GM12878 (cell line): Measurements from ENCODE around the gene STKLD1. TPM values are rescaled to one million over a fixed set of nuclear protein-coding genes. Genes with fewer than 3 reads are reported as not detected.

Experiments
- ATAC-seq: fragments of 200-7000 bp; cut with Tn5 transposase; 3 replicates; pipeline ENCODE4 v1.9.1; 2020; ENCODE audit warnings: mild to moderate bottlenecking, moderate library complexity
- BruUV-seq: library from RNA; stranded (reverse); fragments of 400-500 nt; replicated peaks from 2 replicates; lab custom pipeline; 2021; lab: Mats Ljungman, UMichigan
- CTCF ChIA-PET: fragments of 300-600 bp; sonication (Branson Sonifier 250); formaldehyde crosslinking; extraction: SDS; loops from one replicate; lab custom pipeline; 2021; ENCODE audit warnings: inconsistent platforms; lab: Yijun Ruan, JAX
- POLR2A ChIA-PET: fragments of 350-600 bp; formaldehyde crosslinking; extraction: SDS; loops from one replicate; lab custom pipeline; 2021; ENCODE audit warnings: inconsistent platforms; lab: Charles Lee
- RAD21 ChIA-PET: fragments of 300-600 bp; sonication (Branson Sonifier 250); formaldehyde crosslinking; loops from one replicate; lab custom pipeline; 2023; ENCODE audit warnings: antibody characterized with exemption; ENCODE audit not compliant: unreplicated experiment; lab: Charles Lee
- SMC1A ChIA-PET: fragments of 300-600 bp; sonication (Branson Sonifier 250); formaldehyde crosslinking; loops from one replicate; lab custom pipeline; 2023; ENCODE audit not compliant: unreplicated experiment, uncharacterized antibody; lab: Charles Lee
- DNase-seq: peaks from one replicate; pipeline ENCODE4 v3.0.0-alpha.2; 2011; ENCODE audit warnings: low read depth, low spot score
- FAIRE-seq: peaks from 3 replicates; lab custom pipeline; 2011; peaks lifted over from hg19 to GRCh38; lab: Jason Lieb, UNC
- H2AFZ ChIP-seq: 2 replicates; pipeline ENCODE4 v1.6.0; 2011; ENCODE audit warnings: low read depth, low read length, control low read depth; ENCODE audit not compliant: control insufficient read depth
- H3K27ac ChIP-seq: 2 replicates; pipeline ENCODE4 v1.5.1; 2011; ENCODE audit warnings: control low read depth; ENCODE audit not compliant: control insufficient read depth, insufficient read depth
- H3K27me3 ChIP-seq, 2 experiments: replicated peaks in 1 of 2; 2 replicates each; pipeline versions ENCODE4 v1.6.0 to v1.6.1; 2011; ENCODE audit warnings: low read length in 1 of 2; ENCODE audit not compliant: control insufficient read depth in 2 of 2, insufficient read depth in 2 of 2
- H3K36me3 ChIP-seq, 2 experiments: 2 replicates each; pipeline ENCODE4 v1.5.1; 2011; ENCODE audit warnings: low read length in 1 of 2; ENCODE audit not compliant: control insufficient read depth in 2 of 2, insufficient read depth in 2 of 2
- H3K4me1 ChIP-seq: 2 replicates; pipeline ENCODE4 v1.6.1; 2011; ENCODE audit warnings: mild to moderate bottlenecking, low read length, moderate library complexity, mixed read lengths; ENCODE audit not compliant: control insufficient read depth, insufficient read depth
- H3K4me2 ChIP-seq: 2 replicates; pipeline ENCODE4 v1.6.0; 2011; ENCODE audit warnings: control low read depth; ENCODE audit not compliant: control insufficient read depth, insufficient read depth
- H3K4me3 ChIP-seq: fragments of 200-600 bp; sonication (generic); 2 replicates; pipeline ENCODE4 v1.5.1; 2016
- H3K79me2 ChIP-seq: 2 replicates; pipeline ENCODE4 v1.6.0; 2011; ENCODE audit warnings: low read length; ENCODE audit not compliant: control insufficient read depth, insufficient read depth
- H3K9ac ChIP-seq: 2 replicates; pipeline ENCODE4 v1.8.0; 2011; ENCODE audit warnings: low read length, control low read depth, mixed read lengths; ENCODE audit not compliant: control insufficient read depth, insufficient read depth
- H3K9me3 ChIP-seq: replicated peaks from 3 replicates; pipeline ENCODE4 v1.5.1; 2011; ENCODE audit warnings: mild to moderate bottlenecking, low read length; ENCODE audit not compliant: control insufficient read depth, insufficient read depth
- H4K20me1 ChIP-seq: 2 replicates; pipeline ENCODE4 v1.6.0; 2011; ENCODE audit not compliant: control insufficient read depth, insufficient read depth
- CHD1 ChIP-seq: IDR thresholded peaks from 2 replicates; pipeline ENCODE4 v1.6.1; 2012; ENCODE audit warnings: low read depth, low read length, improper control_type of control experiment
- IKZF1 ChIP-seq: fragments of 450-650 bp; conservative IDR thresholded peaks from 2 replicates; pipeline ENCODE4 v1.6.1; 2017; ENCODE audit warnings: antibody characterized with exemption, mild to moderate bottlenecking
- MYC ChIP-seq: IDR thresholded peaks from 2 replicates; pipeline ENCODE4 v1.6.1; 2011; ENCODE audit warnings: mild to moderate bottlenecking, low read length, moderate library complexity, inconsistent platforms; ENCODE audit not compliant: insufficient read depth, insufficient replicate concordance, insufficient read length, severe bottlenecking
- RUNX3 ChIP-seq: IDR thresholded peaks from 2 replicates; pipeline ENCODE4 v1.6.1; 2012; ENCODE audit warnings: low read length, inconsistent platforms
- TAF1 ChIP-seq: IDR thresholded peaks from 2 replicates; pipeline ENCODE4 v1.6.1; 2011; ENCODE audit warnings: mild to moderate bottlenecking, low read depth, low read length, borderline replicate concordance
- TCF3 ChIP-seq: IDR thresholded peaks from 2 replicates; pipeline ENCODE4 v1.6.1; 2012; ENCODE audit warnings: low read depth, mild to moderate bottlenecking, low read length, borderline replicate concordance; ENCODE audit not compliant: insufficient read depth
- WGBS: methylation state at CpG from one replicate; pipeline ENCODE4 v1.1.6; 2016; ENCODE audit warnings: low lambda C conversion rate; ENCODE audit not compliant: insufficient replicate concordance, insufficient coverage; ENCODE audit errors: missing lambda C conversion rate; 5-methylcytosine and 5-hydroxymethylcytosine counted together
- in situ Hi-C: fragments of 300-500 bp; cut with MboI; formaldehyde crosslinking; loops from 9 replicates; pipeline ENCODE4 v1.14.3; 2018; ENCODE audit warnings: mixed read lengths
- intact Hi-C: fragments of 100-400 bp; cut with micrococcal nuclease; formaldehyde crosslinking; loops from one replicate; pipeline ENCODE4 v1.14.2; 2022; ENCODE audit not compliant: unreplicated experiment
- polyA plus RNA-seq, 11 experiments: library from polyadenylated mRNA; depleted of rRNA in 4 of 11; unstranded in 6 of 11; stranded (reverse) in 5 of 11; fragments of >200 nt; fragmentation: Nextera tagmentation in 4 of 11; fragmentation: Illumina TruSeq in 1 of 11; extraction: Ambion mirVana in 4 of 11; extraction: Trizol in 1 of 11; gene quantifications; 1 replicate in 1 of 11; 2 replicates in 10 of 11; pipeline versions ENCODE4 v1.2.1 to v1.2.3, GENCODE V29; 2011 to 2016; ENCODE audit warnings: inconsistent platforms in 2 of 11, missing spikeins in 2 of 11, low read depth in 1 of 11
- total RNA-seq, 4 experiments: library from RNA; depleted of rRNA in 3 of 4; stranded (reverse); fragments of >200 nt in 3 of 4; fragmentation: Illumina TruSeq in 1 of 4; extraction: Trizol in 1 of 4; gene quantifications; 2 replicates each; pipeline versions ENCODE4 v1.2.1 to v1.2.3, GENCODE V29; 2013 to 2021
- TF ChIP-seq, protein P1 (sequence below): fragments of 150-350 bp; IDR thresholded peaks from 2 replicates; pipeline ENCODE4 v1.6.1; 2014; ENCODE audit warnings: mild to moderate bottlenecking, low read depth, low read length
- TF ChIP-seq, protein P2 (sequence below): IDR thresholded peaks from 2 replicates; pipeline ENCODE4 v1.6.1; 2011; ENCODE audit warnings: mild to moderate bottlenecking, low read depth, low read length, moderate library complexity; ENCODE audit not compliant: insufficient replicate concordance
- TF ChIP-seq, protein P3 (sequence below): IDR thresholded peaks from 2 replicates; pipeline ENCODE4 v1.6.1; 2012; ENCODE audit warnings: mild to moderate bottlenecking, low read depth, low read length
- TF ChIP-seq, protein P4 (sequence below): fragments of 450-650 bp; IDR thresholded peaks from 2 replicates; pipeline ENCODE4 v1.6.1; 2014; ENCODE audit warnings: mild to moderate bottlenecking
- TF ChIP-seq, protein P5 (sequence below): IDR thresholded peaks from 2 replicates; pipeline ENCODE4 v1.6.1; 2011; ENCODE audit warnings: low read depth, low read length, improper control_type of control experiment, borderline replicate concordance

STKLD1 gene
- total and polyA plus RNA-seq, 10 of the 15 experiments (the other 5 are each of a cell fraction or from before 2014, with no cell fraction given), result 0.07 to 0.40 (median 0.29) TPM; not detected in 4

DNA sequence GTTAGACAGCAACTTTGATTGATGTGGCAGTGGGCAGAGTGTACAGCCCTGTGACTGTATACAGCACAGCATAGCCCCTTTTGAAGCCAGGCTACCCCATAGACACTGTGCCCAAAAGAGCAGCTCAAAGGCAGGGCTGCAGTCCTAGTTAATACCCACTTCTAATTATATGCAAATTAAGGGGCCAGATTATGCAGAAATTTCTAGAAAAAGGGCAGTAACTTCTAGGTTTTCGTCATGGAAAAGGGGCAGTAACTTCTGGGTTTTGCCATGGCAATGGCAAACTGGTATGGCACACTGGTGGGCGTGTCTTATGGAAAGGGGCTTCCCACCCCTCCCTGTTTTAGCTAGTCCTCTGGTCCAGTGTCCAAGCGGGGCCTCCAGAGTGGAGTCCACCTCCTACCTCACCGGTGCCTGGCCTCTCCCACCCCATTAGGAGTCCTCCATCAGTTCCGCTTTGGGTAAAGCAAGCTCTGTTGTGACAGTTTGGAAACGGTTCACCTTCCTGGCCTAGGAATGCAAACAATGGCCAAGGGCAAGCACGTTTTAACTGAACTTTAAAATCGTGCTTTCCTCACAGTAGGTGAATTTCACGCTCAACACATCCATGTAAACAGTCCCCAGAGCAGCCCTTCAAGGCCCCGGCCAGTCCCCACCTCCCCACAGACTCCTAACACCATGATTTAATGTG, 51.6 kb downstream of the STKLD1 start (continued):
- TF ChIP-seq, protein P1, sequence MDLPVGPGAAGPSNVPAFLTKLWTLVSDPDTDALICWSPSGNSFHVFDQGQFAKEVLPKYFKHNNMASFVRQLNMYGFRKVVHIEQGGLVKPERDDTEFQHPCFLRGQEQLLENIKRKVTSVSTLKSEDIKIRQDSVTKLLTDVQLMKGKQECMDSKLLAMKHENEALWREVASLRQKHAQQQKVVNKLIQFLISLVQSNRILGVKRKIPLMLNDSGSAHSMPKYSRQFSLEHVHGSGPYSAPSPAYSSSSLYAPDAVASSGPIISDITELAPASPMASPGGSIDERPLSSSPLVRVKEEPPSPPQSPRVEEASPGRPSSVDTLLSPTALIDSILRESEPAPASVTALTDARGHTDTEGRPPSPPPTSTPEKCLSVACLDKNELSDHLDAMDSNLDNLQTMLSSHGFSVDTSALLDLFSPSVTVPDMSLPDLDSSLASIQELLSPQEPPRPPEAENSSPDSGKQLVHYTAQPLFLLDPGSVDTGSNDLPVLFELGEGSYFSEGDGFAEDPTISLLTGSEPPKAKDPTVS, result peak; percentile 92

DNA sequence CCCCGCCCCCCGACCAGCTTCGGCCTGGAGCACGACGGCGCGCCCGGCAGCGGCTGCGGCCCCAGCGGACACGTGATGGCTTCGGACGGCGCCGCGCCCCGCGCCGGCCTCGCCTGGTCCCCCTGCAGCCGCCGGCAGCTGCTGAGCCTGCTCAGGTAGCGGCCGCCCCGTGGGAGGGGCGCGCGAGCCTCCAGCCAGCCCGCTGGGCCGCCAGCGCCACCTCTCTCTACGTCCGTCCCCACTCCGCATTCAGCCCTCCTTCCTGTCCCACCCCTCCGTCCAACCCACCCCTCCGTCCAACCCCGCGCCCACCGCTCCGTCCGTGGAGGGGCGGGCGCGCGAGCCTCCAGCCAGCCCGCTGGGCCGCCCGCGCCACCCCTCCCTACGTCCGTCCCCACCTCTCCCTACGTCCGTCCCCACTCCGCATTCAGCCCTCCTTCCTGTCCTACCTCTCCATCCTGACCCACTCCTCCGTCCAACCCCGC, 52.5 kb downstream of the STKLD1 start:
- intact Hi-C loops, result no loop called here
- no peak overlapping the region for H3K4me2 ChIP-seq
- no peak for FAIRE-seq
- no peak for TF ChIP-seq CHD1
- TF ChIP-seq, protein P2, sequence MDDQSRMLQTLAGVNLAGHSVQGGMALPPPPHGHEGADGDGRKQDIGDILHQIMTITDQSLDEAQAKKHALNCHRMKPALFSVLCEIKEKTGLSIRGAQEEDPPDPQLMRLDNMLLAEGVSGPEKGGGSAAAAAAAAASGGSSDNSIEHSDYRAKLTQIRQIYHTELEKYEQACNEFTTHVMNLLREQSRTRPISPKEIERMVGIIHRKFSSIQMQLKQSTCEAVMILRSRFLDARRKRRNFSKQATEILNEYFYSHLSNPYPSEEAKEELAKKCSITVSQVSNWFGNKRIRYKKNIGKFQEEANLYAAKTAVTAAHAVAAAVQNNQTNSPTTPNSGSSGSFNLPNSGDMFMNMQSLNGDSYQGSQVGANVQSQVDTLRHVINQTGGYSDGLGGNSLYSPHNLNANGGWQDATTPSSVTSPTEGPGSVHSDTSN, result no peak
- no peak for TF ChIP-seq RUNX3
- no peak for TF ChIP-seq MYC
- TF ChIP-seq, protein P3, sequence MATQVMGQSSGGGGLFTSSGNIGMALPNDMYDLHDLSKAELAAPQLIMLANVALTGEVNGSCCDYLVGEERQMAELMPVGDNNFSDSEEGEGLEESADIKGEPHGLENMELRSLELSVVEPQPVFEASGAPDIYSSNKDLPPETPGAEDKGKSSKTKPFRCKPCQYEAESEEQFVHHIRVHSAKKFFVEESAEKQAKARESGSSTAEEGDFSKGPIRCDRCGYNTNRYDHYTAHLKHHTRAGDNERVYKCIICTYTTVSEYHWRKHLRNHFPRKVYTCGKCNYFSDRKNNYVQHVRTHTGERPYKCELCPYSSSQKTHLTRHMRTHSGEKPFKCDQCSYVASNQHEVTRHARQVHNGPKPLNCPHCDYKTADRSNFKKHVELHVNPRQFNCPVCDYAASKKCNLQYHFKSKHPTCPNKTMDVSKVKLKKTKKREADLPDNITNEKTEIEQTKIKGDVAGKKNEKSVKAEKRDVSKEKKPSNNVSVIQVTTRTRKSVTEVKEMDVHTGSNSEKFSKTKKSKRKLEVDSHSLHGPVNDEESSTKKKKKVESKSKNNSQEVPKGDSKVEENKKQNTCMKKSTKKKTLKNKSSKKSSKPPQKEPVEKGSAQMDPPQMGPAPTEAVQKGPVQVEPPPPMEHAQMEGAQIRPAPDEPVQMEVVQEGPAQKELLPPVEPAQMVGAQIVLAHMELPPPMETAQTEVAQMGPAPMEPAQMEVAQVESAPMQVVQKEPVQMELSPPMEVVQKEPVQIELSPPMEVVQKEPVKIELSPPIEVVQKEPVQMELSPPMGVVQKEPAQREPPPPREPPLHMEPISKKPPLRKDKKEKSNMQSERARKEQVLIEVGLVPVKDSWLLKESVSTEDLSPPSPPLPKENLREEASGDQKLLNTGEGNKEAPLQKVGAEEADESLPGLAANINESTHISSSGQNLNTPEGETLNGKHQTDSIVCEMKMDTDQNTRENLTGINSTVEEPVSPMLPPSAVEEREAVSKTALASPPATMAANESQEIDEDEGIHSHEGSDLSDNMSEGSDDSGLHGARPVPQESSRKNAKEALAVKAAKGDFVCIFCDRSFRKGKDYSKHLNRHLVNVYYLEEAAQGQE, result no peak
- no peak for TF ChIP-seq TAF1
- TF ChIP-seq IKZF1, result 0 out of 2 replicates have a peak, but pooled peaks have one; percentile 27
- 0 out of 2 replicates have a peak, but pooled peaks have one; percentile 12 for TF ChIP-seq TCF3
- TF ChIP-seq, protein P4, sequence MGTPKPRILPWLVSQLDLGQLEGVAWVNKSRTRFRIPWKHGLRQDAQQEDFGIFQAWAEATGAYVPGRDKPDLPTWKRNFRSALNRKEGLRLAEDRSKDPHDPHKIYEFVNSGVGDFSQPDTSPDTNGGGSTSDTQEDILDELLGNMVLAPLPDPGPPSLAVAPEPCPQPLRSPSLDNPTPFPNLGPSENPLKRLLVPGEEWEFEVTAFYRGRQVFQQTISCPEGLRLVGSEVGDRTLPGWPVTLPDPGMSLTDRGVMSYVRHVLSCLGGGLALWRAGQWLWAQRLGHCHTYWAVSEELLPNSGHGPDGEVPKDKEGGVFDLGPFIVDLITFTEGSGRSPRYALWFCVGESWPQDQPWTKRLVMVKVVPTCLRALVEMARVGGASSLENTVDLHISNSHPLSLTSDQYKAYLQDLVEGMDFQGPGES, result no peak
- TF ChIP-seq, protein P5, sequence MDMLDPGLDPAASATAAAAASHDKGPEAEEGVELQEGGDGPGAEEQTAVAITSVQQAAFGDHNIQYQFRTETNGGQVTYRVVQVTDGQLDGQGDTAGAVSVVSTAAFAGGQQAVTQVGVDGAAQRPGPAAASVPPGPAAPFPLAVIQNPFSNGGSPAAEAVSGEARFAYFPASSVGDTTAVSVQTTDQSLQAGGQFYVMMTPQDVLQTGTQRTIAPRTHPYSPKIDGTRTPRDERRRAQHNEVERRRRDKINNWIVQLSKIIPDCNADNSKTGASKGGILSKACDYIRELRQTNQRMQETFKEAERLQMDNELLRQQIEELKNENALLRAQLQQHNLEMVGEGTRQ, result no peak

More for the DNA sequence above, 52.5 kb downstream of the STKLD1 start:
- no peak overlapping the region for H3K4me3 ChIP-seq
- no peak overlapping the region for H2AFZ ChIP-seq
- CTCF ChIA-PET, result interaction anchor here (0.9 kb wide), 1 partner anchor 10 kb away, joined by 3 read pairs; no protein-coding TSS in a partner anchor
- DNase-seq (no peak), ATAC-seq (peak; percentile 86)
- no peaks in the 10 kb centered on the region; a peak in 1 of 4 replicates for H3K27me3 ChIP-seq
- POLR2A ChIA-PET, result interaction anchor here (0.5 kb wide), 1 partner anchor 284 kb away, joined by 3 read pairs; no protein-coding TSS in a partner anchor
- no TSS peak for BruUV-seq
- SMC1A ChIA-PET, result no interaction called here
- H3K79me2 ChIP-seq, result no peaks in the 10 kb centered on the region
- H4K20me1 ChIP-seq, result no peaks in the 10 kb centered on the region
- no peaks in the 10 kb centered on the region for H3K4me1 ChIP-seq
- H3K36me3 ChIP-seq, result no peaks in the 10 kb centered on the region
- RAD21 ChIA-PET, result no interaction called here
- H3K9ac ChIP-seq, result no peak overlapping the region
- in situ Hi-C loops, result no loop called here
- no peaks in the 10 kb centered on the region; the same call in 2 of the 3 replicates for H3K9me3 ChIP-seq
- H3K27ac ChIP-seq, result no peak overlapping the region
- WGBS, result 7% methylated on average over 25 of the region's 57 CpGs
